HEK293 (cell line): ENCODE results near the gene RAP1GAP.

ENCODE experiments used
- CTCF ChIA-PET: fragments of 350-600 bp; formaldehyde crosslinking; extraction: SDS; loops from one replicate; lab custom pipeline; 2021; ENCODE audit warnings: antibody characterized with exemption; lab: Yijun Ruan, JAX
- POLR2A ChIA-PET: fragments of 300-600 bp; formaldehyde crosslinking; extraction: SDS; loops from one replicate; lab custom pipeline; 2020; ENCODE audit warnings: antibody characterized with exemption, inconsistent platforms; lab: Yijun Ruan, JAX
- H3K27ac ChIP-seq: fragments of 200-500 bp; sonication (Bioruptor generic); 2 replicates; pipeline ENCODE4 v1.5.1; 2014; ENCODE audit warnings: low read depth, low read length, control low read depth, inconsistent platforms; ENCODE audit errors: extremely low read depth
- H3K36me3 ChIP-seq, 2 experiments: fragments of 200-500 bp in 1 of 2; sonication (Bioruptor generic) in 1 of 2; 1 replicate in 1 of 2; 2 replicates in 1 of 2; pipeline ENCODE4 v1.5.1; 2014 to 2017; ENCODE audit warnings: inconsistent platforms in 2 of 2, low read length in 2 of 2; ENCODE audit not compliant: control insufficient read depth in 2 of 2, insufficient read depth in 1 of 2
- H3K4me1 ChIP-seq: fragments of 200-500 bp; sonication (Bioruptor generic); 2 replicates; pipeline ENCODE4 v1.5.1; 2014; ENCODE audit warnings: mild to moderate bottlenecking, low read length, inconsistent platforms; ENCODE audit not compliant: control insufficient read depth, insufficient read depth
- H3K4me3 ChIP-seq: 2 replicates; pipeline ENCODE4 v1.5.1; 2011; ENCODE audit warnings: low read depth, mild to moderate bottlenecking, control low read depth, low read length, moderate library complexity
- H3K9me3 ChIP-seq: fragments of 200-500 bp; sonication (Bioruptor generic); 2 replicates; pipeline ENCODE4 v1.5.1; 2014; ENCODE audit warnings: low read depth, low read length, inconsistent platforms; ENCODE audit not compliant: control insufficient read depth, insufficient read depth
- BCL11A ChIP-seq: fragments of 450-650 bp; formaldehyde crosslinking; IDR thresholded peaks from 2 replicates; pipeline ENCODE4 v1.5.1; 2016; ENCODE audit warnings: low read depth, missing biosample characterization, missing genetic modification characterization
- ELK4 ChIP-seq: IDR thresholded peaks from 2 replicates; pipeline ENCODE4 v1.6.1; 2011; ENCODE audit warnings: mild to moderate bottlenecking, low read depth, low read length, borderline replicate concordance
- KLF1 ChIP-seq: fragments of 450-650 bp; formaldehyde crosslinking; IDR thresholded peaks from 2 replicates; pipeline ENCODE4 v1.5.1; 2016; ENCODE audit warnings: missing biosample characterization, missing genetic modification characterization
- KLF10 ChIP-seq: fragments of 450-650 bp; IDR thresholded peaks from 2 replicates; pipeline ENCODE4 v1.5.1; 2018; ENCODE audit warnings: missing biosample characterization, mild to moderate bottlenecking, missing genetic modification characterization
- OVOL3 ChIP-seq: fragments of 450-650 bp; formaldehyde crosslinking; IDR thresholded peaks from 2 replicates; pipeline ENCODE4 v1.5.1; 2016; ENCODE audit warnings: missing biosample characterization, missing genetic modification characterization
- PATZ1 ChIP-seq: fragments of 450-650 bp; formaldehyde crosslinking; IDR thresholded peaks from 2 replicates; pipeline ENCODE4 v1.5.1; 2016; ENCODE audit warnings: missing biosample characterization, missing genetic modification characterization
- ZBTB44 ChIP-seq: fragments of 450-650 bp; IDR thresholded peaks from 2 replicates; pipeline ENCODE4 v1.5.1; 2018; ENCODE audit warnings: missing biosample characterization, mild to moderate bottlenecking, missing genetic modification characterization
- ZFP41 ChIP-seq: fragments of 450-650 bp; formaldehyde crosslinking; IDR thresholded peaks from 2 replicates; pipeline ENCODE4 v1.5.1; 2016; ENCODE audit warnings: missing biosample characterization, missing genetic modification characterization, borderline replicate concordance
- ZNF157 ChIP-seq: fragments of 450-650 bp; formaldehyde crosslinking; IDR thresholded peaks from 2 replicates; pipeline ENCODE4 v1.5.1; 2016; ENCODE audit warnings: missing biosample characterization, missing genetic modification characterization
- ZNF174 ChIP-seq: fragments of 450-650 bp; formaldehyde crosslinking; IDR thresholded peaks from 2 replicates; pipeline ENCODE4 v1.5.0; 2017; ENCODE audit warnings: missing biosample characterization, mild to moderate bottlenecking, missing genetic modification characterization
- ZNF24 ChIP-seq: fragments of 450-650 bp; formaldehyde crosslinking; IDR thresholded peaks from 2 replicates; pipeline ENCODE4 v1.5.1; 2016; ENCODE audit warnings: missing biosample characterization, missing genetic modification characterization
- ZNF266 ChIP-seq: fragments of 450-650 bp; formaldehyde crosslinking; IDR thresholded peaks from 2 replicates; pipeline ENCODE4 v1.5.1; 2016; ENCODE audit warnings: missing biosample characterization, missing genetic modification characterization, low read depth
- ZNF274 ChIP-seq, 2 experiments: fragments of 200-500 bp in 1 of 2; fragments of 450-650 bp in 1 of 2; sonication (Bioruptor generic) in 1 of 2; formaldehyde crosslinking in 1 of 2; IDR thresholded peaks; 2 replicates each; pipeline versions ENCODE4 v1.5.1 to v1.6.1; 2014 to 2016; ENCODE audit warnings: borderline replicate concordance in 1 of 2, inconsistent platforms in 1 of 2, low read length in 1 of 2, missing biosample characterization in 1 of 2, missing genetic modification characterization in 1 of 2
- ZNF292 ChIP-seq: fragments of 450-650 bp; formaldehyde crosslinking; IDR thresholded peaks from 2 replicates; pipeline ENCODE4 v1.5.1; 2016; ENCODE audit warnings: low read depth, missing biosample characterization, missing genetic modification characterization, borderline replicate concordance
- ZNF48 ChIP-seq: fragments of 450-650 bp; formaldehyde crosslinking; IDR thresholded peaks from 2 replicates; pipeline ENCODE4 v1.5.1; 2016; ENCODE audit warnings: missing biosample characterization, missing genetic modification characterization
- ZNF488 ChIP-seq: fragments of 450-650 bp; formaldehyde crosslinking; IDR thresholded peaks from 2 replicates; pipeline ENCODE4 v1.5.1; 2016; ENCODE audit warnings: missing biosample characterization, missing genetic modification characterization
- ZNF548 ChIP-seq: fragments of 450-650 bp; formaldehyde crosslinking; IDR thresholded peaks from 2 replicates; pipeline ENCODE4 v1.5.1; 2016; ENCODE audit warnings: missing biosample characterization, missing genetic modification characterization
- ZNF561 ChIP-seq: fragments of 450-650 bp; IDR thresholded peaks from 2 replicates; pipeline ENCODE4 v1.5.1; 2018; ENCODE audit warnings: missing biosample characterization, missing genetic modification characterization, borderline replicate concordance
- ZNF585B ChIP-seq: fragments of 450-650 bp; formaldehyde crosslinking; IDR thresholded peaks from 2 replicates; pipeline ENCODE4 v1.5.1; 2016; ENCODE audit warnings: missing biosample characterization, missing genetic modification characterization
- ZNF600 ChIP-seq: fragments of 450-650 bp; formaldehyde crosslinking; IDR thresholded peaks from 2 replicates; pipeline ENCODE4 v1.5.1; 2016; ENCODE audit warnings: missing biosample characterization, missing genetic modification characterization
- ZNF621 ChIP-seq: fragments of 450-650 bp; formaldehyde crosslinking; IDR thresholded peaks from 2 replicates; pipeline ENCODE4 v1.5.1; 2017; ENCODE audit warnings: missing biosample characterization, missing genetic modification characterization
- ZNF639 ChIP-seq: fragments of 450-650 bp; formaldehyde crosslinking; IDR thresholded peaks from 2 replicates; pipeline ENCODE4 v1.5.1; 2016; ENCODE audit warnings: missing biosample characterization, missing genetic modification characterization
- ZNF791 ChIP-seq: fragments of 450-650 bp; formaldehyde crosslinking; IDR thresholded peaks from 2 replicates; pipeline ENCODE4 v1.5.1; 2016; ENCODE audit warnings: missing biosample characterization, missing genetic modification characterization
- ZSCAN23 ChIP-seq: fragments of 450-650 bp; formaldehyde crosslinking; IDR thresholded peaks from 2 replicates; pipeline ENCODE4 v1.5.1; 2016; ENCODE audit warnings: missing biosample characterization, missing genetic modification characterization

Gene RAP1GAP

GRCh38 chr1:21652101-21652936 is 16.8 kb downstream of the RAP1GAP start:
- POLR2A ChIA-PET = no interaction called here
- no peak overlapping the region for H3K4me3 ChIP-seq
- H3K4me1 ChIP-seq = no peaks in the 10 kb centered on the region
- no peaks in the 10 kb centered on the region for H3K9me3 ChIP-seq
- 0 out of 2 replicates have a peak, but pooled peaks have one; percentile 14 for TF ChIP-seq PATZ1 (tag by site-specific recombination)
- no peak for TF ChIP-seq ZNF488 (tag by site-specific recombination)
- TF ChIP-seq ZNF157 = no peak
- TF ChIP-seq ZNF24 (tag by site-specific recombination) = no peak
- TF ChIP-seq ZNF791 (tag by site-specific recombination) = no peak
- no peak for TF ChIP-seq ZNF266 (tag by site-specific recombination)
- 0 out of 2 replicates have a peak, but pooled peaks have one; percentile 14 for TF ChIP-seq KLF1 (tag by site-specific recombination)
- TF ChIP-seq ZNF639 = no peak
- TF ChIP-seq ZNF561 (tag by site-specific recombination) = no peak
- no peak overlapping the region for H3K27ac ChIP-seq
- CTCF ChIA-PET = no interaction called here
- no peaks in the 10 kb centered on the region for H3K36me3 ChIP-seq

GRCh38 chr1:21651214-21652042 is 17.7 kb downstream of the RAP1GAP start:
- CTCF ChIA-PET = no interaction called here
- Histone ChIP-seq H3K9me3 (no peaks in the 10 kb centered on the region), H3K36me3 (no peaks in the 10 kb centered on the region), H3K4me1 (no peaks in the 10 kb centered on the region), H3K27ac (no peak overlapping the region), H3K4me3 (peak overlapping the region; percentile 35)
- POLR2A ChIA-PET = no interaction called here
- TF ChIP-seq ZNF174 (tag by site-specific recombination) (no peak), ZNF600 (tag by site-specific recombination) (no peak; the same call in 1 of the 2 replicates), OVOL3 (tag by site-specific recombination) (no peak), ZBTB44 (tag by site-specific recombination) (no peak), ZNF621 (tag by site-specific recombination) (0 out of 2 replicates have a peak, but pooled peaks have one; percentile 40), ZNF585B (tag by site-specific recombination) (no peak), BCL11A (tag by site-specific recombination) (peak; percentile 50; the same call in 1 of the 2 replicates), ELK4 (no peak), ZFP41 (no peak), ZNF48 (no peak), ZSCAN23 (tag by site-specific recombination) (no peak), ZNF274 (IDR thresholded peaks at IDR 0.05; ENCODE audit: low read length) (no peak), ZNF274 (tag by site-specific recombination; IDR thresholded peaks at IDR 0.05; ENCODE audit: borderline replicate concordance) (no peak), KLF10 (tag by site-specific recombination) (no peak), ZNF292 (tag by site-specific recombination) (no peak), ZNF548 (no peak)
